Mucosa of gallbladder (tissue), 1 donor: ENCODE results near the gene BMP2K. TPM values are rescaled to one million over a fixed set of nuclear protein-coding genes. Genes with fewer than 3 reads are reported as not detected.

Source experiments
- DNase-seq: peaks from one replicate; pipeline ENCODE4 v3.0.0-alpha.2; 2020; ENCODE audit warnings: low spot score
- total RNA-seq: library from RNA; stranded (reverse); gene quantifications from one replicate; pipeline ENCODE4 v1.2.1, GENCODE V29; 2021
- donor health status: DM: no; HTN: no; CAD: no.

The BMP2K gene
- total RNA-seq, 1 donor from 2014 or later = 42.0 TPM

- no peak for DNase-seq
Observed at GRCh38 chr4:78764498-78764961, 11.6 kb upstream of the BMP2K start.

DNA sequence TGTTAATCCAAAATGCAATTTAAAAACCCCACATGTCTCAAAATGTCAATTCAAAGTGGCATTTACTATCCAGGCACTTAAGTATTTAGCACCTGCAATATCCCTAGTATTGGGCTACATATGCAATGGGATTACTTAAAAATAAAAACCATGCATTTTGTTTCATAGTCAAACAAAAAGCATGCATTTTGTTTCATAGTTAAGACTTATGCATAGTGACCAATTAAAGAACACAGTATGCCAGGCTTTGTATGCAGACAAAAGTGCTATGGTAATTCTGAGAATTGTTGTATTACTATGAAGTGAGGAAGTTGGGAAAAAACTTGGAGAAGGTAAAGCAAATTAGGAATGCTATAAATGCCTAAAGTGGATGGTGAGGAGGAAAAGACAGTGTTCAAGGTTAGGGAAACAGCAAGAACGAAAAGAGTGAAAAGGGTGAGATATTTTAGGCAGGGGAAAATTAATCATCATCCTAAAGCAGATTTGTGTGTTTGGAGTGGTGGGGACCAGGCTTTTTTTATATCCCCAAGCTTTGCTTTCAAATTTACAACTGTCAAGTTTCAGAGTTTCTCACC lies 10.6 kb upstream of the BMP2K start:
- no peak for DNase-seq

- DNase-seq = no peak
Observed at GRCh38 chr4:78766026-78766425, 10.1 kb upstream of the BMP2K start.

DNA sequence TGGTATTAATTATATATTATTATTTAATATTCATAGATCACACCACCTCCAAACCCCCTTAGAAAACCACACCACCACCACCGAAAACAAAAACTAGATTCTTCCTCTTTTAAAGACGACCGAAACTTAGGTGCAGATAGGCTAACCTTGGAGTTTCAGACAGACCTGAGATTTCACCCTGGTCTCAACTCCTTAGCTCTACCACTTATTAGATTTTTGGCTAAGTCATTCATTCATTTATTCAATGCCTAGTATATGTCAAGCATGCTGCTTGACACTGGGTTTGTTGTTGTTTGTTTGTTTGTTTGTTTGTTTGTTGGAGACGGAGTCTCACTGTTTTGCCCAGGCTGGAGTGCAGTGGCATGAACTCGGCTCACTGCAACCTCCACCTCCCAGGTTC lies 9.5 kb upstream of the BMP2K start:
- DNase-seq = no peak

- DNase-seq = no peak
Observed at GRCh38 chr4:78767350-78767749, 8.8 kb upstream of the BMP2K start.

- DNase-seq = no peak
Observed at GRCh38 chr4:78768452-78769180, 7.5 kb upstream of the BMP2K start.

- DNase-seq = no peak
Observed at GRCh38 chr4:78770091-78770642, 6.0 kb upstream of the BMP2K start.

DNA sequence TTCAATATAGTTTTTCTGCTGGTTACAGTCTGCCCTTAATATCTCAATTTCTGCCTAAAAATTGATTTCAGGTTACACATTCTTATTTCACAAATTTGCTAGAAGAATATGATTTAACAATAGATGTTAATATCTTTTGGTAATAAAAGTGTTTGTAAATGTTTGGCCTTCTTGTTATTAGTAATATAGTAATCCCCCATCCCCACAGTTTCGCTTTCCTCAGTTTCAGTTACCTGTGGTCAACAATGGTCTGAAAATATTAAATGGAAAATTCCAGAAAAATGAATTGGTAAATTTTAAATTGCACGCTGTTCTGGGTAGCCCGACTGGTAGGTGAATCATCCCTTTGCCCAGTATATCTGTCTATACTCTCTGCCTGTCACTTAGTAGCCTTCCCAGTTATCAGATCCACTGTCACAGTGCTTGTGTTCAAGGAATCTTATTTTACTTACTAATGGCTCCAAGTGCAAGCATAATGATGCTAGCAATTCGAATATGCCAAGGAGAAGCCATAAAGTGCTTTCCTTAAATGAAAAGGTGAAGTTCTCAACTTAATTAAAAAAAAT lies 3.5 kb upstream of the BMP2K start:
- DNase-seq = no peak

DNA sequence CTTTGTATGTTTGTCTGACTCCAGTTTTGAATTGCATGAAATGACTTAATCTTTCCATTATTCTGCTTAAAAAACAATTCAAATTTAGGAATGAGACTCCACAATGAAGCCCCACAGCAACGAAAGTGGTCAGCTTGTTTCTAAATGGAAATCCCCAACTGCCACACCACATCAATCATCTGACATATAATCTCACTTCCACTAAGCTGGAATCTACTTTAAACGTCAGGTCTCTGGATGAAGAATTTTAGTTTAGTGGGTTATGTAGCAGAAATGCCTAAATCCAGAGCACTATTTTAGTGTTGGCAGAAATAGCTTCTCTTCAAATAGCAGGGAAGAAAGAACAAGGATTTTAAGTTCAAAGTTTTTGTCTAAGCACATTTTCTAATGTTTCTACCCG lies 1.7 kb upstream of the BMP2K start:
- DNase-seq = no peak

DNA sequence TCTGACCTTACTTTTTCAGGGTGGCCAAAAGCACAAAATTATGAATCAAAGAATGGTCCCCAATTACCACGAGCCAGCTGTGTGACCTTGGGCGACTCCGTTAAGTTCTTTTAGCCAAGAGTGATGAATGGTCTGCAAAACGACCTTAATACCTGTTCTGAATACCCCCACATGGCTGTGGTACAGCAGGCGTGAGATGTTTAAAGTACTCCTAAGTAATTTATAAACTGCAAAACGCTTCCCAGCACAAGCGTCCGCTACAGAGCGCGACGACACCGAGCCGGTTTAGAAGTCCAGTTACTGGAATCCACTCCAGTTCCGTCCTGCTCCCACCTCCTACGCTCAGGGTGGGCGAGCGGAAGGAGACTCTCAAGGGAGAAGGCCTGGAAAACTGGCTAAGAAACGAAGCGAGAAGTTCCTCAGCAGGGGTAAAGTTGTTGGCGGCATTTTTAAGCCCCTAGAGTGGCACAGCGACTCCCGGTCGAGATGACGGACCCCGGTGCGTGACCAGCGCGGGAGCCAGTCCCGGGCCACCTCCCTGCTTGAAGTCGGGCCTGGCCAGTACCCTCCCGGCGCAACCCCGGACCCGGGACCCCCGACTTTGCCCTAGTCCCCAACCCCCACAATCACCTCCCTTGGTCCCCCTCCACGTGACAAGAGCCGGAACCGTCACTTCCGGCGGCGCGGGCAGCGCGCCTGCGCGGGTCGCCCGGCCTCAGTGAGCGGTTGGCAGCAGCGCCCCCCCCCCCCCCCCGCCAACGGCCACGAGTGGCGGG lies 659 bp upstream of the BMP2K start:
- DNase-seq = peak; percentile 89

DNA sequence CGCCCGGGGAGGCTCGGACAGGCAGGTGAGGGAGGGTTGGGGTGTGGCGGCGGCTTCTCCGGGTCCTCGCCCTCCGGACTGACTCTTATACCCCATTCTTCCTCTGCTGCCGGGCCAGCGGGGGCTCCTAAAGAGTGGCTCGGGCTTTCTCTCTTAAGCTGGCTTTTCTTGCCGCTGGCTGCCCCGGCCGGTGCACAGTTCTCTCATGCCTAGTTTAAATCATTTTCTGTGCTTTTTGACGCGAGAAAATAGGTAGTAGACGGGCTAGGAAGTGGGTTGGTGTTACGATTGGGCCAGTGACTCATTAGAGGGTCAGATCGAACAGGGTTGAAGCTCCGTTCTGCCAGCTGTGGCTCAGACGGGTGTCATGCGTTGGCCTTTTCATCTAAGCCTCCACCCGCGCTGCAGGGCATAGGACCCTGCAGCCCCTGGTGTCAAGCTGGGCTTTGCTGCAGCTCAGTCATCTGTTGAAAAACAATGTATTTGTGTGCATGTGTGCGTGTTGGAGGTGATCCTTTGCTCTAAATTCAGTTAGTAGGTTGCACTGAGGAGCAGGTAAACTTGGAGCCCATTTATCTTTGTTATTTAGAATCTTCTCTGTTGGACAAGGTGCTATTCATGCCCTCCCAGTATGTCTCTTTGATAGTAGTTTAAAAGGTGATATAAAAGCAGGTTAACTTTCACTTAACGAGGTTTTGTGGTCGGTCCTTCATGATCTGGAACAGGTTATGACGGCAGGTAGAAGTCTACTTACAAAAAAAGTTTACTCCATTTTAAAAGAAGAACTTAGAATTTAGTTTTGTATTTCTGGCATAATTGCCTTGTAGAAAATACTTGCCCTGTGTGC lies 802 bp downstream of the BMP2K start:
- DNase-seq = peak; percentile 16

GRCh38 chr4:78777576-78777940 lies 1.4 kb downstream of the BMP2K start:
- no peak for DNase-seq

GRCh38 chr4:78778530-78778929 lies 2.4 kb downstream of the BMP2K start:
- DNase-seq = no peak

GRCh38 chr4:78779280-78779679 lies 3.1 kb downstream of the BMP2K start:
- no peak for DNase-seq

DNA sequence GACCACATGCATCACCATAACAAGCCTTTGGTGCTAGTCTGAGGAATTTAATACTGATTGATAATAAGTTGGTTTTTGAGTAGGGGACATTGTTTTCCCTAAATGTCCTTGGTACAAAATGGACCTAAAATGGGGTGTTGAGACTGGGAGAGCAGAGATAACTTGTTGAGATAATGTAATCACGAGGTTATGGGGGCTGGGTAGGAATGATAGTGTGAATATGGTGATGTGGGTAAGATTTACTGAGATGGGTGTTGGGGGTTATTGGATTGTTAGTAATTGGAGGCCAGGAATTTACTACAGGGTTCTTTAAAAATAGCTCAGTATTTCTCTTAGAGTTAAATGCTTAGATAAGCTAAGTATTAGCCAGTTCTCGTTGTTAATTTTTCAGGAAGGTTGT lies 3.9 kb downstream of the BMP2K start:
- DNase-seq = no peak

GRCh38 chr4:78781139-78781538 lies 5.0 kb downstream of the BMP2K start:
- no peak for DNase-seq

- DNase-seq = no peak
Observed at GRCh38 chr4:78781924-78782323, 5.8 kb downstream of the BMP2K start.

- DNase-seq = no peak
Observed at GRCh38 chr4:78784236-78784865, 8.2 kb downstream of the BMP2K start.

DNA sequence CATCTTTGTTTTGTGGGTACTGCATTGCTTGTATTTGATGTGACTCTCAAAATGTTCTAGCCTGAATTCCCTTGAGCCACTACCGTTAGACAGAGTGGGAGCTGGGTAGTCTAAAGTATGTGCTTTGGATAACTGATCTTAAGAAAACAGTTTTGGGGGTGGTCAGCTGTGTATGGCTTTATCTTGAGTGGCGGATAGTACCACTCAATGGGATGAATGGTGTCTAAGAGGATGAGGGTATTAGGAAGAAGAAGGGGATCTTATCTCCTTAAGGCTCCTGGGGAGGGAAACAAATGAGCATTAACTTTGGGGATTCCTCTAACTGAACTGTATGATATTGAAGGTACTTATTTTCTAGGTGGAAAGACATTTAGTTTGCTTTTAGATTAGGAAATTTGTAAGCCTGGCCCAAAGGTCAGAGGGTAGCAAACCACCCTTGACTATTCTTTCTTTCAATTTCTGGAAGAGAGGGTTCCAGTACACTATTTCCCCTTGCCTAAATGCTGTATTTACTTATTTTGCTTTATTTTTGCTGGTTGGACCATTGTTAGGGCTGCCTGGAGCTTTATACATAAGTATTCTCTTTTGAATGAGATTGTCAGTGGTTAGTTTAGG lies 11.3 kb downstream of the BMP2K start:
- DNase-seq = no peak
